Neuronal stem cell (in vitro differentiated cells): ENCODE data around the gene HAAO.

Experiments
- DNase-seq: peaks from one replicate; pipeline ENCODE4 v3.0.0-alpha.2; 2013; ENCODE audit warnings: low spot score
- H2AFZ ChIP-seq: one replicate; pipeline ENCODE4 v1.6.1; 2013; ENCODE audit warnings: mild to moderate bottlenecking, low read length, inconsistent platforms
- H2AK5ac ChIP-seq: 2 replicates; pipeline ENCODE4 v1.6.1; 2013; ENCODE audit warnings: low read depth, mild to moderate bottlenecking, inconsistent platforms, low read length, moderate library complexity, mixed read lengths
- H2BK120ac ChIP-seq: 2 replicates; pipeline ENCODE4 v1.6.1; 2013; ENCODE audit warnings: low read depth, mild to moderate bottlenecking, inconsistent platforms, low read length, moderate library complexity, mixed read lengths
- H2BK12ac ChIP-seq: one replicate; pipeline ENCODE4 v1.6.1; 2013; ENCODE audit warnings: low read length, inconsistent platforms
- H2BK15ac ChIP-seq: 2 replicates; pipeline ENCODE4 v1.6.1; 2013; ENCODE audit warnings: mild to moderate bottlenecking, low read length, inconsistent platforms, mixed read lengths
- H2BK5ac ChIP-seq: one replicate; pipeline ENCODE4 v1.6.1; 2013; ENCODE audit warnings: inconsistent platforms, mild to moderate bottlenecking, low read length, moderate library complexity
- H3K14ac ChIP-seq: one replicate; pipeline ENCODE4 v1.6.1; 2013; ENCODE audit warnings: low read length, inconsistent platforms
- H3K18ac ChIP-seq: 2 replicates; pipeline ENCODE4 v1.6.1; 2013; ENCODE audit warnings: low read length, inconsistent platforms
- H3K23ac ChIP-seq: 2 replicates; pipeline ENCODE4 v1.6.1; 2013; ENCODE audit warnings: low read depth, mild to moderate bottlenecking, mixed read lengths, low read length, inconsistent platforms; ENCODE audit not compliant: poor library complexity
- H3K27ac ChIP-seq: replicated peaks from 3 replicates; pipeline ENCODE4 v1.5.1; 2013; ENCODE audit warnings: low read length, inconsistent platforms
- H3K27me3 ChIP-seq, 3 experiments: 2 replicates each; pipeline ENCODE4 v1.6.1; 2013; ENCODE audit warnings: low read length in 3 of 3, mild to moderate bottlenecking in 2 of 3, inconsistent platforms in 1 of 3, low read depth in 1 of 3, mixed read lengths in 1 of 3, moderate library complexity in 1 of 3; ENCODE audit not compliant: control insufficient read depth in 3 of 3, insufficient read depth in 3 of 3
- H3K36me3 ChIP-seq, 2 donors: replicated peaks in 1 of 2; 2 replicates each; pipeline ENCODE4 v1.6.1; 2013; ENCODE audit warnings: low read length in 2 of 2; ENCODE audit not compliant: control insufficient read depth in 2 of 2, insufficient read depth in 2 of 2
- H3K4ac ChIP-seq: 2 replicates; pipeline ENCODE4 v1.6.1; 2013; ENCODE audit warnings: inconsistent platforms, mild to moderate bottlenecking, low read length, moderate library complexity
- H3K4me1 ChIP-seq, 2 donors: 1 replicate in 1 of 2; 2 replicates in 1 of 2; pipeline ENCODE4 v1.6.1; 2013; ENCODE audit warnings: low read length in 2 of 2, low read depth in 1 of 2; ENCODE audit not compliant: control insufficient read depth in 2 of 2, insufficient read depth in 1 of 2
- H3K4me2 ChIP-seq: one replicate; pipeline ENCODE4 v1.6.1; 2013; ENCODE audit warnings: mild to moderate bottlenecking, low read length, inconsistent platforms; ENCODE audit not compliant: insufficient read depth, poor library complexity, severe bottlenecking
- H3K4me3 ChIP-seq, 2 donors: 2 replicates each; pipeline ENCODE4 v1.5.1; 2013; ENCODE audit warnings: low read length in 2 of 2, mild to moderate bottlenecking in 2 of 2, inconsistent platforms in 1 of 2, moderate library complexity in 1 of 2
- H3K79me1 ChIP-seq: one replicate; pipeline ENCODE4 v1.6.1; 2013; ENCODE audit warnings: low read depth, mild to moderate bottlenecking, inconsistent platforms, low read length, moderate library complexity
- H3K9ac ChIP-seq: one replicate; pipeline ENCODE4 v1.6.1; 2013; ENCODE audit warnings: mild to moderate bottlenecking, low read depth, low read length, inconsistent platforms; ENCODE audit not compliant: poor library complexity
- H3K9me3 ChIP-seq, 2 donors: replicated peaks in 1 of 2; 2 replicates each; pipeline versions ENCODE3 to v1.6.1; 2013; ENCODE audit warnings: low read length in 2 of 2, mild to moderate bottlenecking in 2 of 2, inconsistent platforms in 1 of 2, low read depth in 1 of 2, mixed read lengths in 1 of 2, moderate library complexity in 1 of 2; ENCODE audit not compliant: control insufficient read depth in 2 of 2, insufficient read depth in 1 of 2
- H4K8ac ChIP-seq: one replicate; pipeline ENCODE4 v1.6.1; 2013; ENCODE audit warnings: low read depth, mild to moderate bottlenecking, inconsistent platforms, low read length, moderate library complexity
- H4K91ac ChIP-seq: one replicate; pipeline ENCODE4 v1.6.1; 2013; ENCODE audit warnings: low read length, low read depth, mild to moderate bottlenecking, inconsistent platforms; ENCODE audit not compliant: poor library complexity
- WGBS, 2 donors: extraction: QIAGEN DNeasy Blood & Tissue Kit; methylation state at CpG; one replicate each; pipeline ENCODE4 v1.1.7; 2013; ENCODE audit warnings: missing lambda C conversion rate in 2 of 2, mixed read lengths in 1 of 2; ENCODE audit not compliant: insufficient read length in 2 of 2, insufficient replicate concordance in 1 of 2; ENCODE audit errors: extremely low coverage in 2 of 2; 5-methylcytosine and 5-hydroxymethylcytosine counted together

HAAO gene

DNA sequence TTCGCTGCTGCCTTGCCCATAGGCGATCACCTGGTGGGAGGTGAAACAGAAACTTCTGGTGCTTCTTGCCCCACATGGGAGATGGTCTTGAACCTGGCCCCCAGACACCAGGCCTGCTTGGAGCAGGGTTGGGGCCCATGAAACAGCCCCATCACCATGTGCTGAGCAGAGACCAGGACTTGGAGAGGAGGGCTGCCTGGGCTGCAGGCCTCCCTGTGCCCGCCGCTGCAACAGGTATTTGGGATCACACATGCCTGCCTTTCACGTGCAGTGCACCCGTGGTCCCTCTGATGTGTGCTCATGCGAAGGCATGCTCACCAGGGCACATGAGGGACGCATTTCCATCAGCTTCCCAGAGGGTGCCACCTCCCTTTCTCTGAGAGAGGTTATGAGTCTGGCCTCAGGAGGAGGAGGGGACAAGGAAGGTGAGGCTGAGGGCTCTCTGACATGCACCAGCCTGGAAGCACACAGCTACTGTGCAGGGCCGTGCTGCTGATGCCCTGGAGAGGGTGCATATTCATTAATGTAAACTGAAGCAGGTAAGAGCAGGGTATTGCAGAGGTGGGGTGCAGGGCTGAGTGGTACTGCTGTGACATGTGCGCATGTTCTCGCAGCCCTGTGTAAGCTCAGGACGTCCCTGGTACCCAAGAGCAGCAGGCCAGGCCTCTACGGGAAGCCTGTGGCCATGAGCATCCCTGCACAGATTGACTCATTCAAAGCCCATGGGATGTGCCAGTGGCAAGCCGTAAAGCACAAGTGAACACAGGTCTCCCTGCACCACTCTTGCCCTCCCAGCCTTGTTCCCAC, 24.3 kb downstream of the HAAO start:
- WGBS, 2 donors = no CpG with 5 or more reads among the region's 14 CpGs
- H2BK5ac ChIP-seq = no peak overlapping the region
- DNase-seq = no peak

DNA sequence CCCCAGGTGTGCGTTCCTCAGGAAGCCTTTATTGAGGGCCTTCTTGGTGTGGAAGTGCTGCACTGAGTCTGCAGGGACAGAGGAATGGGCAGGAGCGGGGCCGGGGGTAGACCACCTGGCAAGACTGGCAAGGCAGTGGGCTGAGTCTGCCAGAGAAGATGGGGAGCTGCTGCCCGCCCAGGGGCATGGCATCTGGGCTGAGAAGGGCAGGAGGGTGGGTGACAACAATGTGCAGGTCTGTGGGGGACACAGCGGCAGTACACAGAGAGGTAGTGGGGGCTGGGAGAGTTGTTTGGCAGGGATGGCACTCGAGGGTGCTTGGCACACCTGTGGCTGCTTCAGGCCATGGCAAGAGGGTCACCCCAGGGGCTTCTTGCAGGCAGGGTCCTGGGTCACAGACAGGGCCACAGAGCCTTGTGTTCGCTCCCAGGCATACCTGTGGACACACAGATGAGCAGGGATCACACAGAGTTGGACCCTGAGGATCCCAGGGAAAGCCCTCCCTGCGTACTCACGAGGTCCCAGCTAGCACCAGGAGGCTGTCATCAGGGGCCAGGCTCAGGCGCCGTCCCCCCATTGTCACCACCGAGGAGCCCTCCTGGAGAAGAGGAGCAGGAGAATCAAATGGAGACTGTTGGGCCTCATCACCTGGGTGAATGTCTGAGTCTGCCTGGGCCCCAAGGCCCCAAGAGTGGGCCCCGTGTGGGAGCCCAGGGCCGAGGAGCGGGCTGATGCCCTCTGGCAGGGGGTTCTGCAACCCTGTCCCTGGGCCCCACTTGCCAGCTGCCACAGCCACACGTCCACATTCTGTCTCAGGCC, 25.1 kb downstream of the HAAO start:
- Histone ChIP-seq H3K36me3 (no peaks in the 10 kb centered on the region), H2AK5ac (no peak overlapping the region), H3K79me1 (peaks cover 2% of the 10 kb centered on the region), H3K27me3 (no peaks in the 10 kb centered on the region), H3K4me2 (no peak overlapping the region), H3K18ac (peak overlapping the region; percentile 17), H3K14ac (no peak overlapping the region), H3K23ac (peak overlapping the region; percentile 65), H2AFZ (no peak overlapping the region), H4K91ac (no peak overlapping the region), H2BK5ac (peak overlapping the region; percentile 82), H3K27ac (no peak overlapping the region), H2BK15ac (no peak overlapping the region), H2BK120ac (no peak overlapping the region), H3K4ac (peak overlapping the region; percentile 53), H3K4me3 (no peak overlapping the region), H3K9ac (peak overlapping the region; percentile 60), H2BK12ac (no peak overlapping the region), H3K4me1 (no peaks in the 10 kb centered on the region), H4K8ac (peak overlapping the region; percentile 3), H3K9me3 (no peaks in the 10 kb centered on the region)
- WGBS, 2 donors = no CpG with 5 or more reads among the region's 16 CpGs
- DNase-seq = no peak

More for the DNA sequence above, 24.3 kb downstream of the HAAO start:
- Histone ChIP-seq H3K9ac (no peak overlapping the region), H2BK12ac (no peak overlapping the region), H3K4me3 (no peak overlapping the region), H3K27me3 (no peaks in the 10 kb centered on the region), H4K8ac (no peak overlapping the region), H3K4me1 (no peaks in the 10 kb centered on the region), H3K23ac (peak overlapping the region; percentile 49), H3K36me3 (no peaks in the 10 kb centered on the region), H2BK15ac (no peak overlapping the region), H3K4me2 (no peak overlapping the region), H2AK5ac (no peak overlapping the region), H3K9me3 (no peaks in the 10 kb centered on the region), H3K18ac (peak overlapping the region; percentile 4), H2AFZ (no peak overlapping the region), H3K27ac (no peak overlapping the region), H3K4ac (no peak overlapping the region), H3K14ac (no peak overlapping the region), H2BK120ac (no peak overlapping the region), H3K79me1 (peaks cover 2% of the 10 kb centered on the region), H4K91ac (no peak overlapping the region)

DNA sequence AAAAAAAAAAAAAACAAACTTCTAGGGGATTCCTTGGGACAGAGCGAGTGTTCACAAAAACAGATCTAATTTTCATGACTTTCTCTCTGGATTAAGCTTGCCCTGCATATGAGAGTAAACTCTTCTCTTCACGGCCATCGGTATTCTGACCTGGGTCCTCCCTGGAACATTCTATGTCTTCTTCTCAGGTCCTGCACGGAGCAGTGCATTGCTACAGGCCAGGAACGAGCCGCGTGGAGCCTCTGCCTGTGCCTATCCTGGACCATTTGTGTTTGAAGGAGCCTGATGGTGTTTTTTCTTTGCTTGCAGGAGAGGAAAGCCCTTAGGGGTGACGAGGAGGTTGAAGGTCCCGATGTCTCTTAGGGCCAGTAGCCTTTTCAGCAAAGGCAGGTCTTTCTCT, 26.7 kb downstream of the HAAO start:
- no peak overlapping the region for H2BK12ac ChIP-seq
- H3K9ac ChIP-seq = no peak overlapping the region
- no peak overlapping the region for H2BK120ac ChIP-seq
- no peak overlapping the region for H3K18ac ChIP-seq
- no peak overlapping the region for H2BK5ac ChIP-seq
- no CpG with 5 or more reads among the region's 9 CpGs for WGBS, 2 donors
- no peak overlapping the region for H4K8ac ChIP-seq
- no peak for DNase-seq
- H2BK15ac ChIP-seq = no peak overlapping the region
- no peak overlapping the region for H3K23ac ChIP-seq
- H3K9me3 ChIP-seq = no peaks in the 10 kb centered on the region
- H3K4me3 ChIP-seq = no peak overlapping the region
- peaks cover 2% of the 10 kb centered on the region for H3K79me1 ChIP-seq
- no peaks in the 10 kb centered on the region for H3K4me1 ChIP-seq
- no peak overlapping the region for H3K4ac ChIP-seq
- H3K27me3 ChIP-seq = no peaks in the 10 kb centered on the region
- H3K4me2 ChIP-seq = no peak overlapping the region
- H2AFZ ChIP-seq = no peak overlapping the region
- no peak overlapping the region for H2AK5ac ChIP-seq
- H3K14ac ChIP-seq = no peak overlapping the region
- H4K91ac ChIP-seq = no peak overlapping the region
- H3K27ac ChIP-seq = no peak overlapping the region
- no peaks in the 10 kb centered on the region for H3K36me3 ChIP-seq

- WGBS, 2 donors = no CpG with 5 or more reads among the region's 2 CpGs
- H3K23ac ChIP-seq = peak overlapping the region; percentile 68
- no peak overlapping the region for H4K91ac ChIP-seq
- no peak overlapping the region for H2AK5ac ChIP-seq
- H3K4ac ChIP-seq = no peak overlapping the region
- H2BK12ac ChIP-seq = no peak overlapping the region
- no peak overlapping the region for H3K27ac ChIP-seq
- no peak overlapping the region for H3K14ac ChIP-seq
- no peaks in the 10 kb centered on the region for H3K36me3 ChIP-seq
- no peak overlapping the region for H3K4me2 ChIP-seq
- no peak overlapping the region for H3K9ac ChIP-seq
- H3K4me1 ChIP-seq = no peaks in the 10 kb centered on the region
- no peaks in the 10 kb centered on the region for H3K9me3 ChIP-seq
- H2AFZ ChIP-seq = no peak overlapping the region
- H4K8ac ChIP-seq = peak overlapping the region; percentile 77
- no peaks in the 10 kb centered on the region for H3K27me3 ChIP-seq
- peak overlapping the region; percentile 59 for H2BK5ac ChIP-seq
- no peak overlapping the region for H3K4me3 ChIP-seq
- H2BK15ac ChIP-seq = no peak overlapping the region
- H3K18ac ChIP-seq = peak overlapping the region; percentile 73
- DNase-seq = no peak
- peaks cover 2% of the 10 kb centered on the region for H3K79me1 ChIP-seq
- H2BK120ac ChIP-seq = no peak overlapping the region
Measured at GRCh38 chr2:42764901-42765300, 27.5 kb downstream of the HAAO start.
